GM21360 (cell line): ENCODE results near the gene EHD4.

ENCODE experiments used
- ATAC-seq: cut with Tn5 transposase; IDR thresholded peaks from one replicate; pipeline ENCODE4 v1.9.1; 2021; ENCODE audit warnings: mild to moderate bottlenecking, moderate library complexity; ENCODE audit not compliant: unreplicated experiment

The EHD4 gene

GRCh38 chr15:41981371-41982132 is 9.2 kb upstream of the EHD4 start:
- ATAC-seq = no peak

- ATAC-seq = no peak
These were observed 8.4 kb upstream of the EHD4 start for GRCh38 chr15:41980654-41981323.

DNA sequence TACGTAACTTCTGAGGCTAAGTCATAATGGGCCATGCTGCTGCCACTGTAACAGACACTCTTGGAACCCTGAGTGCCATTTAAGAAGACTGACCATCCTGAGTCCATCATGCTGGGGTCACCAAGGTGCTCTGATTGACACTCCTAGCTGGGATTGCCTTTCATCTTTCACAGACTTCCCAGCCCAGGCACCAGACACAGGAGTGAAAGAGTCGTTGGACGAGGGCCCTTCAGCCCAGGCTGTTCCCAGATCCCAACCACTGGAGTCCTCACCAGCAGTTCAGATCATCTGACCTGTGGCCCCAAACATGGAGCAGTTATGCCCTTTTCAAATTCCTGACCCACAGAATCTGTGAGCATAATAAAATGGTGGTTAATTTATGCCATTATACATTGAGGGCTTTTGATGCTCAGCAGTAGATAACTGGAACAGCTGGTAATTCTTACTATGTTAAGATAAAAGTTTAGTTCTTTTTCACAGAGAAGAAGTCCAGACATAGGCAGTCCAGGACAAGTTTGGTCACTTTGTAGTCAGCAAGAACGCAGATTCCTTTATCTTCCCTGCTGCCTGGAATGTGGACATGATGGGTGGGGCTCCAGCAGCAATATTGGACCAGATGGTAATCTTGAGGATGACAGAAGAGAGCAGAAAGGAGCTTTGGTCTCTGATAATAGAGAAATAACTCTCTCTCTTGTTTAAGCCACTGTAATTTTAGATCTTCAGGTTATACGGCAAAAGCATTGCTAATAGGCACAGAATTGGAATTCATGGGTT is 7.3 kb upstream of the EHD4 start:
- no peak for ATAC-seq

DNA sequence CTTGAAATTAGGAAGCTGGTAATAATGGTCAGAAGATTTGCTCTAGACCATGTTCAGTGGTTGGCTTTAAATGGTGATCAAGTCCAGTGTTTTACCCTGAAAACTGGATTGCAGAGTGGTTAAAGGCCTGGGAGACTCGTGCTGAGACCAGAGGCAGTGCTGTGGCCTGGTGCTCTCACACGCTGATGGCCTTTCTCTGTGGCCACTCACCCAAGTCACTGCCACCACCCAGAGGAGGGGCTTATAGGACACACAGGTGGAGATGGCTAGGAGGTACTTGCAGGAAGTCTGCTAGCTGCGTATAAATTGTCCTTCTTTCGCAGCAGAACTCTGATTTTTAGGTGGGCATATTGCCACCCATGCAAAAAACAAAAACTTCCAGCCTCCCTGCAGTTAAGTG is 6.2 kb upstream of the EHD4 start:
- ATAC-seq = no peak

DNA sequence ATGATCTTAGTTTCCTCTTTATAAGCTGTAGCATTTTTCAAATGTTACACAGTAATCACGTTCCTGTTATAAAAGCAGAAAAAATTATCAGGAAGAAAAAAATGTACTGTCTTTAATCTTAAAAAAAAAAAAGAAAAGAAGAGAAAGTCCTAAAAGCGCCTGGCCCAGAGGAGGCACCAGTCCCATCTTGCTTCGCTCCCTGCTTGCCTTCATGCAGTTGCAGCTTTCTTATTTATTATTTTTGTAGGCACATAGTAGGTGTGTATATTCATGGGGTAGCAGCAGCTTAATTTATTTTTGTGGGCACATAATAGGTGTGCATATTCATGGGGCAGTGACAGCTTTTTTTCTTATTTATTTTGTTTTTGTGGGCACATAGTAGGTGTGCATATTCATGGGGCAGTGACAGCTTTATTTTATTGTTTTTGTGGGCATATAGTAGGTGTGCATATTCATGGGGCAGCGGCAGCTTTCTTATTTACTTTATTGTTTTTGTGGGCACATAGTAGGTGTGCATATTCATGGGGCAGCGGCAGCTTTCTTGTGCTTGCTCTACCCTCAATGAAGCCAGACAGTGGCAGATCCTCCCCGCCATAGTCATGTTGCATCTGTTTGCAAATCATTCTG is 5.5 kb upstream of the EHD4 start:
- no peak for ATAC-seq

GRCh38 chr15:41975669-41976068 is 3.3 kb upstream of the EHD4 start:
- ATAC-seq = no peak

DNA sequence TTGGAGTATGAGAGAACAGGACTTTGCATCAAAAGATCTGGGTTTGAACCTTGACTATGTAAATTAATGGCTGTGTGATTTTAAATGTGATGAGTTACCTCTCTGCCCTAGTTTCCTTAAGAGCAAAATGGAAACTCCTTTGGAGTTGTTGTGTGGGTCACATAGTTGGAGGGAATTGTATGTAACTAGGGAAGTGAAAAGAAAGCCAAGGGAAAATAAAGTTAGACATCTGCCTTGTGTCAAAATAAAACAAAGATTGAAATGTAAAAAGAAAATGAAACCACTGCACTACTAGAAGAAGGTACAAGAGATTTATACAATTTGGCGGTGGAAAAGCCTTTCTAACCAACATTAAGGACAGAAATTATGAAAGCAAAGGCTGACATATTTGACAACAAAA is 1.7 kb upstream of the EHD4 start:
- ATAC-seq = no peak

DNA sequence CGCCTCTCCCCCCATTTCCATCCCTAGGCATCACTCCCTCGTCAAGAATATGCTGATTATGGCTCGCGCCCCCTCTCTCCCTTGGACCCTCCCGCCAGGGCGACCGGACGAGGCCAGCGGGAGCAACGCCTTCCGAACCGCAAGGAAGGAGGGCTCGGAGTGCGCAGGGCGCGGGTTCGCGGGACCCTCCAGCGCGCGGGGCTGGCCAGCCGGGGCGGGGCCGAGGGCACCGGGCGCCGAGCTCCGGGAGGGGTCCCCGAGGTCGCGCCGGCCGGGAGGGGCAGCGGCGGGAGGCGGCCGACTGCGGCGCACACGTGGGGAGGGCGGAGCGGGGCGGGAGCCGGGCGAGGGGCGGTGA is 483 bp downstream of the EHD4 start:
- peak; percentile 13 for ATAC-seq

DNA sequence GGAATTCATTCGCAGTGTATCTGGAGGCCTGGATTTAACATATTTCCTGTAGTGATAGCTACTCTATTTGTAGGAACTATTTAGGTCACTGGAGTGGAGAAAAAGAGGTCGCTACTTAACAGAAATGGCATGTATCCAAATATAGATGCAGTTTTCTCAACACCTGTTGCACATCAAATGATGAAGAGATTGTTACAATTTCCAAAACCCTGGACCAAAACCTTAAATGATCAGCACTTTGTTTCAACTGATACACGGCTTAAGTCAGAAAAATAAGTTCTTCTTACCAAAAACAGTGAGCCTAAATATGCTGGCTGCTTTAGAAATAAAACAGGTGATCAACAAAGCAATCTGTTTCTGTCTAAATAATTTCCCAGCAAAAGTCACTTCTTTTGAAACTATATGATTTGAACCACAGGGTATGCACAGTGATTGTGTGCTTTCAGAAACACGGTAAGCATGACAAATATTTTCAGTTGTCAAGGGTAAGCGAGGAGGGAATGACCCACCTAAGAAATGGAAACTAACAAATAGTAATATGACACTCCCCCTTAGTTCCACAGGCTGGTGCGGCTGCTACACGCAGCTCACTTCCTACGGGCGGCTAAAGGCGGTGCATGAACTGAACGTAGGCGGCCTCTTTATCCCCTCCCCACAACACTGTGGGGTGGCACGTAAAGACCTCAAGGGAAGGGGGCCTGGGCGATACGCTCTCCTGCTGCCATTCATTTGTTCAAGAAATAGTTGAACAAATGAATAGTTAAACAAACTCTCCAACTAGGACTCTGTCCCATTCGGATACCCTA is 1.1 kb downstream of the EHD4 start:
- peak; percentile 39 for ATAC-seq

GRCh38 chr15:41970456-41970855 is 1.9 kb downstream of the EHD4 start:
- no peak for ATAC-seq

GRCh38 chr15:41969851-41970431 is 2.4 kb downstream of the EHD4 start:
- ATAC-seq = no peak

DNA sequence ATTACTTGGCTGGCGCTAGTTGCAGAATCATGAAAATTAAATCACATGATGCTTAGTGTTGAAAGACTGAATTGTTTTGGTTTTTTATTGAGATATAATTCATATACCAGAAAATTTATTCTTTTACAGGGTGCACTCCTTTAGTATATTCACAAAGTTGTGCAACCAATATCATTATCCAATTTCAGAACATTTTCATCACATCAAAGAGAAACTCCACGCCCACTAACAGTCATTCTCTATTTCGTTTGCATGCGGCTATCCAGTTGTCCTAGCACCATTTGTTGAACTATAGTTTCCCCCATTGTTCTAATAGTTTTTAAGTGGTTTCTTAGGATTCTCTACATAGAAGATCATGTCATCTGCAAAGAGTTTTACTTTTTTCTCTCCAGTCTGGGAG is 3.7 kb downstream of the EHD4 start:
- no peak for ATAC-seq

GRCh38 chr15:41967506-41968206 is 4.7 kb downstream of the EHD4 start:
- ATAC-seq = no peak

GRCh38 chr15:41966920-41967465 is 5.4 kb downstream of the EHD4 start:
- ATAC-seq = no peak

- no peak for ATAC-seq
These were observed 5.9 kb downstream of the EHD4 start for GRCh38 chr15:41966414-41966812.

DNA sequence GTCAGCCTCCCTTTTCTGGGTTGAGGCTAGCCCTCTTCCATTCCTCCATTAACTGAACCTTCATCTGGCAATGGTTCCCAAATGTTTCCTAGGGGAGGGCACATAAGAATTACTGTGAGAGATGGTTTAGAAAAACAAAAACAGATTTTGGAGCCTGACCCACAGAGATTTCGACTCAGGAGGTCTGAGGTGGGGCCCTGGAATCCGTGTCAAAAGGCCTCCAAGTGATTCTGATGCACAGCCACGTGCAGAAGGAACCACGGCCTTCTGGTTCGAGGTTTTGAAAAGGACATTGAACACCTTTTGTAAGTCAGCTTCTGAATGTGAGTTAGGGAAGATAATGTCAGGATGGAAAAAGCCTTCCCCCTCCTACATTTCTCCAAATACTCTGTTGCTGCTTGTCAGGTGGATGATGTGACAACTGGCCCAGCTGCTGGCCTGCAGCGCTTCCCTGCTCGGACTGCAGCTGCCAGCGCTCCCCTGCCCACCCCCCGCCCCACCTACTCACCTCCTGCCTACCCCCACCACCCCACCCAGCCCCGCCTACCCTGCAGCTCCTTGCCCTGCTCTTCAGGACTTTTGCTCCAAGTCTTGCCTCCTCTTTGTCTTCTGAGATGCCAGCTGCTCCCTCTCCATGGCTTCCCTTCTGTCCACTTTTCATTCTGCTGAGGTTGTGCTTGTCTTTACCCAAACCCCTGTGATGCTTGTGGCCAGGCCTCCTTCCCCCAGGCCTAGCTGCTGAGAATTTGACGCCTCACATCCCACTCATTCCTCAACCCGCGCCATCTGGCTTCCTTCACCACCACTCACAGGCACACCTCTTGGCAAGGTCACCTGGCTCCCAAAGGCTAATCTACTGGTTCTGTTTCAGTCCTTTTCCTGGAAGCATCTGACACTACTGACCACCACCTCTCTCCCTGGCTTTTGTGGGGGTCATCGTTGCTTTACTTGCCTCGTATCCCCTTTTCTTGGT is 6.6 kb downstream of the EHD4 start:
- no peak for ATAC-seq

DNA sequence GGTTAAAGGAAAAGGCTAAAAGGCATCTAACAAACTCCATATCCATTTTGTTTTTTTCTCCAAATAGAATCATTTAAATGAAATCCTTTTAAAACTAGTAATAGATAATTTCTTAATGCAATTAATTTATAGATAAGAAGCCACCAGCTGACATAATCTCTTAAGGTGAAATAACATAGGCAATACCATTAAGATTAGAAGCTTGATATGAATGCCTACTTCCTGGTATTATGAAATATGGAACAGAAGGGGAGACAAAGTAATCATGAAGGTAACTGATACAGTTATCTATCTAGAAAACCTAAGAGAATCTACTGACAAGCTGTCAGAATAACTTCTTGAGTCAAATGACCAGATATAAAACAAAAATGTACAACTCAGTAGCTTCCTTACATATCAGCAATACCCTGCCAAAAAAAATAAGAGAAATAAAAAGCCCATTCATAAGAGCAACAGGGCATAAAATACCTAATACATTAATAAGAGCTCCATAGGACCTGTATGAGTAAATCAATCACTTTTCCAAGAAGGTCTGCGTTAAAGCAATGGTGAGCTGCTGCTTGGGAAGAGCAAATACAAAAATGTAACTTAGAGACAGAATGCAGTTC is 10.7 kb downstream of the EHD4 start:
- ATAC-seq = no peak

DNA sequence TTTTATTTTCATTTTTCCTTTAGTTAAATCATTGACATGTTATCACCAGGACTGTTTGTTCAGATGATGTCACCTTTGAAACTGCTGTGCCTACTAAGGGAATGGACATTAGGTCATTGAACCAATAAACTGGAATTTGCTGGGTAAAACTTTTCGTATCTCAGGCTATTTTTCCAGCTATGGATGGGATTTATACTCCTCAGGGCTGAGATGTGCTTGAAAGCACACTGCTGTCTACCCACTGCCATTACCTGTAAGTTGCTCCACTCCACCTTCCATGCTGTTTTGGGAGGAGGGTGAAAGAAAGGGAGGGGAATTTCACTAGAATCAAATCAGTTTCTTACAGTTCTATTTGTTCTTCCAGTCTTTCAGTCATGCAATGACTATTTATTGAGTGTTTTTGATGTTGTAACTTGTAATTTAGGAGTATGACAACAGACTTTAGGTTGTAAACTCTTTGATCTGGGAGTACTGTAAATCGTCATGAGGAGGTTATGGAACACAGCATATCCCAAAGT is 11.3 kb downstream of the EHD4 start:
- ATAC-seq = no peak
